ENCODE measurements around the gene CACNA2D3. TPM values are rescaled to one million over a fixed set of nuclear protein-coding genes. Genes with fewer than 3 reads are reported as not detected.

Gene CACNA2D3
- total RNA-seq, 1 donor from 2014 or later, result not detected

- no peak for DNase-seq (ENCODE audit: low spot score)
- Mint-ChIP-seq H3K27ac (no peak overlapping the region), H3K36me3 (ENCODE audit: low read depth) (no peaks in the 10 kb centered on the region), H3K4me1 (ENCODE audit: low read depth) (no peaks in the 10 kb centered on the region), H3K4me3 (no peak overlapping the region), H3K9me3 (peaks cover 8% of the 10 kb centered on the region), H3K27me3 (ENCODE audit: insufficient read depth) (no peaks in the 10 kb centered on the region)
- intact Hi-C loops (cut with micrococcal nuclease), result no loop called here
Observed at GRCh38 chr3:54994111-54994513, 871.8 kb downstream of the CACNA2D3 start.

- H3K4me1 Mint-ChIP-seq (ENCODE audit: low read depth), result no peaks in the 10 kb centered on the region
- no peaks in the 10 kb centered on the region for H3K27me3 Mint-ChIP-seq (ENCODE audit: insufficient read depth)
- H3K27ac Mint-ChIP-seq, result no peak overlapping the region
- DNase-seq (ENCODE audit: low spot score), result no peak
- intact Hi-C loops (cut with micrococcal nuclease), result no loop called here
- H3K9me3 Mint-ChIP-seq, result peaks cover 5% of the 10 kb centered on the region
- no peak overlapping the region for H3K4me3 Mint-ChIP-seq
- no peaks in the 10 kb centered on the region for H3K36me3 Mint-ChIP-seq (ENCODE audit: low read depth)
Observed at GRCh38 chr3:54999159-54999558, 876.8 kb downstream of the CACNA2D3 start.

DNA sequence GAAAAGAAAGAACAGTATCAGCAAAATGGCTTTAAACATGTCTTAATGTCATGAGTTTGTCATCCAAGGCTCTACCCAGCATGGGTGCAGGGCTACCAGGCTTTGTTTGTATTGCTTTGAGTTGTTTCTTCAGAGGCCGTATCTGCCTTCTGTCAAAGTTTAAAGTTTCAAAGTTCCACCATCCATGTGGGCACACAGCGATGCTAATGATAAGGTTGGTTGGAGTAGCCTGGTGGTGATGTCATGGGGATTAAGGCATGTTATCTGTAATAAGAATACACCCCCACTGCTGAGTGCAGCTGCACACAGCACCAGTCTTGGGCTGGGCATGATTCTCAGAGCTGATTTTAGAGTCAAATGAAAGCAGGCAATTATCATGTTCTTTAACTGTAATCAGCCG is 877.5 kb downstream of the CACNA2D3 start:
- Mint-ChIP-seq H3K4me1 (ENCODE audit: low read depth) (no peaks in the 10 kb centered on the region), H3K27ac (no peak overlapping the region), H3K9me3 (no peaks in the 10 kb centered on the region), H3K36me3 (ENCODE audit: low read depth) (no peaks in the 10 kb centered on the region), H3K4me3 (no peak overlapping the region), H3K27me3 (ENCODE audit: insufficient read depth) (no peaks in the 10 kb centered on the region)
- intact Hi-C loops (cut with micrococcal nuclease), result no loop called here
- DNase-seq (ENCODE audit: low spot score), result no peak

GRCh38 chr3:55000546-55000945 is 878.2 kb downstream of the CACNA2D3 start:
- Mint-ChIP-seq H3K4me1 (ENCODE audit: low read depth) (no peaks in the 10 kb centered on the region), H3K9me3 (no peaks in the 10 kb centered on the region), H3K4me3 (no peak overlapping the region), H3K27me3 (ENCODE audit: insufficient read depth) (no peaks in the 10 kb centered on the region), H3K27ac (no peak overlapping the region), H3K36me3 (ENCODE audit: low read depth) (no peaks in the 10 kb centered on the region)
- intact Hi-C loops (cut with micrococcal nuclease), result no loop called here
- DNase-seq (ENCODE audit: low spot score), result no peak

DNA sequence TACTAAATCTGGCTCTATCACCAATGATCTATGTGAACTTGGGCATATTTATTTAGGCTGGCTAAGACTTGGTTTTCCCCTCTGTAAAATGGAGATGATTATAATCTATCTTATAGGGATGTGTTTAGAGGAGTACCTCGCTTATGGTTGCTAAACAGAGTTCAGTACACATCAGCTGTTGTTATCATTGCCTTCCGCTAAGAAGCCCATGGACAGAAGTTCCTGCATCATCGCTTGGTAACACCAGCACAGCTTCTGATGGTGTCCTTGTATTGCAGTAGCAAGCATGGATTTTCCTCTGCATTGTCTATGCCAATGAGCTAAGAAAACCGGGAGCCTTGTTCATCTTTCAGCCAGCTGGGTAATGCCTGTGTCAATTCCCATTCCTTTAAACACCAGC is 878.6 kb downstream of the CACNA2D3 start:
- H3K27me3 Mint-ChIP-seq (ENCODE audit: insufficient read depth), result no peaks in the 10 kb centered on the region
- H3K4me3 Mint-ChIP-seq, result no peak overlapping the region
- intact Hi-C loops (cut with micrococcal nuclease), result no loop called here
- H3K36me3 Mint-ChIP-seq (ENCODE audit: low read depth), result no peaks in the 10 kb centered on the region
- H3K9me3 Mint-ChIP-seq, result no peaks in the 10 kb centered on the region
- H3K27ac Mint-ChIP-seq, result no peak overlapping the region
- H3K4me1 Mint-ChIP-seq (ENCODE audit: low read depth), result no peaks in the 10 kb centered on the region
- DNase-seq (ENCODE audit: low spot score), result no peak

GRCh38 chr3:55002416-55002930 is 880.1 kb downstream of the CACNA2D3 start:
- intact Hi-C loops (cut with micrococcal nuclease), result no loop called here
- no peak overlapping the region for H3K27ac Mint-ChIP-seq
- H3K36me3 Mint-ChIP-seq (ENCODE audit: low read depth), result no peaks in the 10 kb centered on the region
- H3K27me3 Mint-ChIP-seq (ENCODE audit: insufficient read depth), result no peaks in the 10 kb centered on the region
- no peaks in the 10 kb centered on the region for H3K4me1 Mint-ChIP-seq (ENCODE audit: low read depth)
- no peak overlapping the region for H3K4me3 Mint-ChIP-seq
- DNase-seq (ENCODE audit: low spot score), result no peak
- no peaks in the 10 kb centered on the region for H3K9me3 Mint-ChIP-seq

GRCh38 chr3:55006244-55006676 is 883.9 kb downstream of the CACNA2D3 start:
- no peaks in the 10 kb centered on the region for H3K36me3 Mint-ChIP-seq (ENCODE audit: low read depth)
- no peak overlapping the region for H3K4me3 Mint-ChIP-seq
- intact Hi-C loops (cut with micrococcal nuclease), result no loop called here
- H3K27me3 Mint-ChIP-seq (ENCODE audit: insufficient read depth), result no peaks in the 10 kb centered on the region
- DNase-seq (ENCODE audit: low spot score), result no peak
- H3K9me3 Mint-ChIP-seq, result no peaks in the 10 kb centered on the region
- no peaks in the 10 kb centered on the region for H3K4me1 Mint-ChIP-seq (ENCODE audit: low read depth)
- no peak overlapping the region for H3K27ac Mint-ChIP-seq

DNA sequence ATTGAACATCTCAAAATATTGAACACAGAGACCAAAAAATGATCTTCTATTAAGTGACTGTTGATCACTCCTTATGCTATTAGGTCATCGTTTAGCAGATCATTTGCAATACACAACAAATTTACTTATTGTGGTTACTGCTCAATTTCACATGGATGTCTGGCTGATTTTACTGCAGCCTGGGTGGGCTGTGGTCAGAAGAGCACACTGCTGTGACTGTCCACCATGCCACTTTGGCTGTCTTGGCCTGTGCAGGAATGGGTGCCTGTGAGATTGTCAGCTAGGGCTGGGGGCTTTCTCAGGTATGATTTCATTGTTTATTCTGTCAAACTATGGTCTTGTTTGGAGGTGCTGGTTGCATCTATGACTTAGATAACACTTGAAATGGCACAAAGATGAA is 885.6 kb downstream of the CACNA2D3 start:
- no peak for DNase-seq (ENCODE audit: low spot score)
- Mint-ChIP-seq H3K27me3 (ENCODE audit: insufficient read depth) (no peaks in the 10 kb centered on the region), H3K4me1 (ENCODE audit: low read depth) (no peaks in the 10 kb centered on the region), H3K4me3 (no peak overlapping the region), H3K36me3 (ENCODE audit: low read depth) (no peaks in the 10 kb centered on the region), H3K9me3 (no peaks in the 10 kb centered on the region), H3K27ac (no peak overlapping the region)
- intact Hi-C loops (cut with micrococcal nuclease), result no loop called here

DNA sequence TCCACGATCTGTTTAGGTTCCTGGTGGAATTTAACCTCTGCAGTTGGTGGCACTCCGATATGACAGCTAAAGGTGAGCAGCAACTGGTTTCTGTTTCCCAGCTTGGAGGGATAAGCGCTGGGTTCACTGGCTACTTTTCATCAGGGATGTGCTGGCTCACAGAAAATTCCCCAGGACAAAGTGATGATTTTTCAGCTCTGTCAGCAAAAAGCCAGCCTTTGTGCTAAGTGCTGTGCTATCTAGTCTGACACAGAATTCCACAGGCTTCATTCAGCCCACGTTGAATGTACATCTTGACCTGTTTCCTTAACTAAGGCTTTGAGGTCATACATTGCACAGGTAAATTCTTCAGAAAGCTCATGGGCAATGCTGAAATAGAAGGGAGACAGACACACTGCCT is 887.0 kb downstream of the CACNA2D3 start:
- H3K27me3 Mint-ChIP-seq (ENCODE audit: insufficient read depth), result no peaks in the 10 kb centered on the region
- intact Hi-C loops (cut with micrococcal nuclease), result no loop called here
- no peak overlapping the region for H3K4me3 Mint-ChIP-seq
- no peak for DNase-seq (ENCODE audit: low spot score)
- H3K36me3 Mint-ChIP-seq (ENCODE audit: low read depth), result no peaks in the 10 kb centered on the region
- H3K4me1 Mint-ChIP-seq (ENCODE audit: low read depth), result no peaks in the 10 kb centered on the region
- H3K27ac Mint-ChIP-seq, result no peak overlapping the region
- no peaks in the 10 kb centered on the region for H3K9me3 Mint-ChIP-seq

DNA sequence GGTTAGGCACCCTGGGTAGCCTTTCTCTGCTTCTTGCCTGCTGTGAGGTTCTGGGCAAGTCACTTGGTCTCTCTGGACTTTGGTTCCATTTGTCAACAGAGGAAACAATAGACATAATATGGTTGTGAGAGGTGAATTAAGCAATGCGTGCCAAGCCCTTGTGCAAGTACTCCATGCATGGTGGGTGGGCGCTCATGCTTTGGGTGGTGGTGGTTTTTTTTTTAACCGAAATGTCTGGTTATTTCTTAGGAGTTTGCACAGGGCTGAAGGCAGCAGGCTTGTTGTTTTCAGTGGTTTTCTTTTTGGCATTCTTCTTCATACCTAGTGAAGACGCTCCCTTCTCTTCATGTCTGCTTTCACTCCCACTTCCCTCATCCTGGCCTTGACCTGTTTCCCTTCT is 889.7 kb downstream of the CACNA2D3 start:
- Mint-ChIP-seq H3K27ac (no peak overlapping the region), H3K4me3 (no peak overlapping the region), H3K27me3 (ENCODE audit: insufficient read depth) (no peaks in the 10 kb centered on the region), H3K36me3 (ENCODE audit: low read depth) (no peaks in the 10 kb centered on the region), H3K9me3 (no peaks in the 10 kb centered on the region), H3K4me1 (ENCODE audit: low read depth) (no peaks in the 10 kb centered on the region)
- intact Hi-C loops (cut with micrococcal nuclease), result no loop called here
- no peak for DNase-seq (ENCODE audit: low spot score)

DNA sequence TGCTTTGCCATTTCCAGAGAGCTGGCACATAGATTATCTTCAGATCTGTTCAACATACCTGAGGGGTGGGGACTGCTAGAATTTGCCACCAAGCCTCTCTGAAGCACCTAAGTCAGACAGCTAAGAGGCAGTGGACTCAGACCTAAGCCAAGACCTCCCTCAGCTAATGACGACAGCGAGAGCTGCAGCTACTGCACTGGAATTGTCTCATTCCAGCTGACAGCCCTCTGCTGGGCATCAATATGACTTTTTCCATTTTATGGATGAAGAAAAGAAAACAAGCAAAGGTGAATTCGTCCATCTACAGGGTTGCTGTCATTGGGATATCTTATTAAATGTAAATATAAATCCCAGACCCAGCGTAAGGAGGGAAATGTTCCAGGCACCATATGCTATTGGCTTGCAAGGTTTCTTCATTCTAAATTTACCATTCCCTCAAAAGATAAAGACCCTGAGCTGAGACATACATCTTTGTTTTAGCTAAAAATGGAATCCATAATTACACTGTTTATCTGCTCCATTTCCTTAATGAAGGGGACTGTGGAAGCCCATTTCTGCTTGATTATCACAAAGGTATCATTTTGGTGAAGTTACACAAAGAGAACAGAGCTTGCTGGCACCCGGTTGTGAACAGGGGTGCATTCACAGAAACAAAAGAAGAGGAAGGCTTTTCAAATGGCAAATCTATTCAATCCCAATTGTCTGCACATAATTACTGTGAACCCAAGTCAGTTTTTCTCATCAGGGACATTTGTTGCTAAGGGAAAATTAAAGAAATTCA is 891.0 kb downstream of the CACNA2D3 start:
- Mint-ChIP-seq H3K4me3 (no peak overlapping the region), H3K27me3 (ENCODE audit: insufficient read depth) (no peaks in the 10 kb centered on the region), H3K27ac (no peak overlapping the region), H3K9me3 (no peaks in the 10 kb centered on the region), H3K4me1 (ENCODE audit: low read depth) (no peaks in the 10 kb centered on the region), H3K36me3 (ENCODE audit: low read depth) (no peaks in the 10 kb centered on the region)
- intact Hi-C loops (cut with micrococcal nuclease), result no loop called here
- no peak for DNase-seq (ENCODE audit: low spot score)

- Mint-ChIP-seq H3K4me3 (no peak overlapping the region), H3K36me3 (ENCODE audit: low read depth) (no peaks in the 10 kb centered on the region), H3K9me3 (no peaks in the 10 kb centered on the region), H3K27me3 (ENCODE audit: insufficient read depth) (no peaks in the 10 kb centered on the region), H3K27ac (no peak overlapping the region), H3K4me1 (ENCODE audit: low read depth) (no peaks in the 10 kb centered on the region)
- no peak for DNase-seq (ENCODE audit: low spot score)
- intact Hi-C loops (cut with micrococcal nuclease), result no loop called here
Observed at GRCh38 chr3:55014081-55014480, 891.7 kb downstream of the CACNA2D3 start.

DNA sequence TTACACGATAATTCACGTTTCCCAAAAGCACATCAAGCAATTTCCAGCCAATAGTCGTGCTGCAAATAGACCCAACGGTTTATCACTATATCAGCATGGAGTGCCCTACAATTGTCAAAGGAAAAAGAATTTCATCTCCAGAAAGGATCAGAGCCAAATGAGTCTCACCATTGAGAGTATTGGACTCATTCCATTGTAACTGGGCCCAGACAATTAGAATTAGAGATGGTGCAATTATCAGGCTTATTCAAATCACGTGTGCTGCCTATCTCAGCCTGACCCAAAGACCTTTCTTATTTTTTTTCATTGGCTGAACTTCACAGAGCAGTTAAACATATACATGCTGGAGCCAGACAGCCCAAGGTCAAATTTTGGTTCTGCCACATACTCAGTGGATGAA is 892.6 kb downstream of the CACNA2D3 start:
- intact Hi-C loops (cut with micrococcal nuclease), result no loop called here
- H3K27me3 Mint-ChIP-seq (ENCODE audit: insufficient read depth), result no peaks in the 10 kb centered on the region
- no peak overlapping the region for H3K4me3 Mint-ChIP-seq
- H3K27ac Mint-ChIP-seq, result no peak overlapping the region
- no peaks in the 10 kb centered on the region for H3K4me1 Mint-ChIP-seq (ENCODE audit: low read depth)
- H3K36me3 Mint-ChIP-seq (ENCODE audit: low read depth), result no peaks in the 10 kb centered on the region
- H3K9me3 Mint-ChIP-seq, result no peaks in the 10 kb centered on the region
- DNase-seq (ENCODE audit: low spot score), result no peak

DNA sequence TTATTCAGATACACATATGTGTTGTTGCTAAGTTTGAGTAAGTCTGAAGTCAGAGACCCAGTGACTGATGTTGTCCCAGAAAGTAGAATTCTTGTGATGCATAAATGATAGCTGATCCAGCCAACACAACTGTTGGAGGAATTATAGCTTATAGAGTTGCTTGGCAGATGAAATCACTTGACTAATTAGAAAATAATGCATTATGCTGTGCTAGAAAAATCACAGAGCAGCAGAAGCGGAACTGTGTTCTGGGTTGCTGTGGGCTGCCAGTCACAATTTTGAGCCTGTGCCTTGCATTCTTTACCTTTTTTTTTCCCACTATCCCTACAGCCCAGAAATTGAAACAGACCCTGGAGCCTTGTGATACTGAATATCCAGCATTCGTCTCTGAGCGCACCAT is 895.5 kb downstream of the CACNA2D3 start:
- Mint-ChIP-seq H3K27ac (no peak overlapping the region), H3K4me1 (ENCODE audit: low read depth) (no peaks in the 10 kb centered on the region), H3K36me3 (ENCODE audit: low read depth) (no peaks in the 10 kb centered on the region), H3K4me3 (no peak overlapping the region), H3K27me3 (ENCODE audit: insufficient read depth) (no peaks in the 10 kb centered on the region), H3K9me3 (no peaks in the 10 kb centered on the region)
- no peak for DNase-seq (ENCODE audit: low spot score)
- intact Hi-C loops (cut with micrococcal nuclease), result no loop called here
